A549 (cell line): Measurements from ENCODE around the gene SCYGR3. TPM values are rescaled to one million over a fixed set of nuclear protein-coding genes. Genes with fewer than 3 reads are reported as not detected.

Source experiments
- ATAC-seq, 2 experiments: fragments of 200-7000 bp in 1 of 2; fragments of >200 bp in 1 of 2; cut with Nextera tagmentation in 1 of 2; cut with Tn5 transposase in 1 of 2; 3 replicates each; pipeline versions ENCODE4 v1.8.0 to v1.9.1; 2018 to 2020; ENCODE audit warnings: mild to moderate bottlenecking in 1 of 2, moderate library complexity in 1 of 2
- CTCF ChIA-PET: fragments of 300-600 bp; sonication (Branson Sonifier 250); formaldehyde crosslinking; extraction: SDS; loops from one replicate; lab custom pipeline; 2021; ENCODE audit warnings: antibody characterized with exemption, inconsistent platforms; lab: Yijun Ruan, JAX
- POLR2A ChIA-PET: fragments of 350-600 bp; formaldehyde crosslinking; extraction: SDS; loops from one replicate; lab custom pipeline; 2021; ENCODE audit warnings: antibody characterized with exemption, inconsistent platforms; lab: Yijun Ruan, JAX
- DNase-seq, 2 experiments: peaks; one replicate each; pipeline versions ENCODE4 v3.0.0 to v3.0.0-alpha.2; 2011 to 2016; ENCODE audit warnings: low read depth in 1 of 2, low spot score in 1 of 2
- FAIRE-seq: peaks from 2 replicates; lab custom pipeline; 2011; peaks lifted over from hg19 to GRCh38; lab: Jason Lieb, UNC
- H3K27ac ChIP-seq, 2 experiments: fragments of >200 bp; sonication (Bioruptor Twin); formaldehyde crosslinking; 3 replicates each; pipeline ENCODE4 v1.5.1; 2016 to 2017
- H3K4me1 ChIP-seq: fragments of >200 bp; sonication (Bioruptor Twin); formaldehyde crosslinking; 3 replicates; pipeline ENCODE4 v1.6.1; 2016
- H3K4me2 ChIP-seq: fragments of >200 bp; sonication (Bioruptor Twin); formaldehyde crosslinking; 3 replicates; pipeline ENCODE4 v1.6.1; 2016
- H3K4me3 ChIP-seq: fragments of >200 bp; sonication (Bioruptor Twin); formaldehyde crosslinking; 3 replicates; pipeline ENCODE4 v1.5.1; 2016
- H3K9me3 ChIP-seq: fragments of >200 bp; sonication (Bioruptor Twin); formaldehyde crosslinking; 3 replicates; pipeline ENCODE4 v1.6.1; 2016
- BHLHE40 ChIP-seq: IDR thresholded peaks from 2 replicates; pipeline ENCODE4 v1.6.1; 2012; ENCODE audit warnings: low read depth, low read length, inconsistent platforms
- CBX8 ChIP-seq: fragments of 200-600 bp; sonication (generic); IDR thresholded peaks from 2 replicates; pipeline ENCODE4 v1.6.1; 2016
- CEBPB ChIP-seq, 2 experiments: fragments of >200 bp in 1 of 2; sonication (Bioruptor Twin) in 1 of 2; formaldehyde crosslinking in 1 of 2; IDR thresholded peaks; 2 replicates each; pipeline ENCODE4 v1.6.1; 2012 to 2016
- EHF ChIP-seq: fragments of 250-450 bp; sonication (Bioruptor Pico); IDR thresholded peaks from 2 replicates; pipeline ENCODE4 v1.5.0; 2020; ENCODE audit warnings: mild to moderate bottlenecking
- ESRRA ChIP-seq: fragments of 150-350 bp; IDR thresholded peaks from 2 replicates; pipeline ENCODE4 v1.6.1; 2014; ENCODE audit warnings: mild to moderate bottlenecking, low read length, borderline replicate concordance
- FOSB ChIP-seq: fragments of 250-450 bp; sonication (Bioruptor Pico); IDR thresholded peaks from 2 replicates; pipeline ENCODE4 v1.5.0; 2020; ENCODE audit warnings: mild to moderate bottlenecking, moderate library complexity
- GATA3 ChIP-seq: IDR thresholded peaks from 2 replicates; pipeline ENCODE4 v1.6.1; 2012; ENCODE audit warnings: borderline replicate concordance
- HEYL ChIP-seq: fragments of 250-450 bp; sonication (Bioruptor Pico); IDR thresholded peaks from 2 replicates; pipeline ENCODE4 v1.8.0; 2021; ENCODE audit warnings: mild to moderate bottlenecking, moderate library complexity
- HOXA7 ChIP-seq: fragments of 250-450 bp; sonication (Bioruptor Pico); IDR thresholded peaks from 2 replicates; pipeline ENCODE4 v1.5.0; 2020; ENCODE audit warnings: mild to moderate bottlenecking, moderate library complexity
- JUN ChIP-seq, 2 experiments: fragments of >200 bp; sonication (Bioruptor Twin); formaldehyde crosslinking; IDR thresholded peaks; 2 replicates in 1 of 2; 3 replicates in 1 of 2; pipeline ENCODE4 v1.6.1; 2016 to 2017
- KDM5A ChIP-seq: fragments of 200-600 bp; sonication (generic); IDR thresholded peaks from 2 replicates; pipeline ENCODE4 v1.6.1; 2016; ENCODE audit warnings: antibody characterized with exemption, mild to moderate bottlenecking
- MYC ChIP-seq: IDR thresholded peaks from 2 replicates; pipeline ENCODE4 v1.6.1; 2012; ENCODE audit warnings: mild to moderate bottlenecking, inconsistent platforms, low read length, improper control_type of control experiment, borderline replicate concordance
- NR3C1 ChIP-seq: fragments of >200 bp; sonication (Bioruptor Twin); formaldehyde crosslinking; IDR thresholded peaks from 3 replicates; pipeline ENCODE4 v1.6.1; 2017
- PHF8 ChIP-seq: fragments of 200-600 bp; sonication (generic); IDR thresholded peaks from 2 replicates; pipeline ENCODE4 v1.6.1; 2016; ENCODE audit warnings: low read depth, mild to moderate bottlenecking, antibody characterized with exemption, moderate library complexity, borderline replicate concordance
- POLR2A ChIP-seq: IDR thresholded peaks from 2 replicates; pipeline ENCODE4 v1.6.1; 2012; ENCODE audit warnings: mild to moderate bottlenecking, low read length
- RNF2 ChIP-seq: fragments of 200-600 bp; sonication (generic); IDR thresholded peaks from 2 replicates; pipeline ENCODE4 v1.6.1; 2016; ENCODE audit warnings: low read depth, mild to moderate bottlenecking, antibody characterized with exemption, moderate library complexity, borderline replicate concordance
- TP53 ChIP-seq: fragments of 250-450 bp; sonication (Bioruptor Pico); IDR thresholded peaks from 2 replicates; pipeline ENCODE4 v1.5.0; 2021; ENCODE audit warnings: mild to moderate bottlenecking, moderate library complexity
- ZNF302 ChIP-seq: fragments of 250-450 bp; sonication (Bioruptor Pico); IDR thresholded peaks from 2 replicates; pipeline ENCODE4 v1.9.0; 2021; ENCODE audit warnings: inconsistent platforms, mild to moderate bottlenecking, moderate library complexity
- WGBS: methylation state at CpG from one replicate; pipeline ENCODE4 v1.1.6; 2017; ENCODE audit errors: missing lambda C conversion rate; 5-methylcytosine and 5-hydroxymethylcytosine counted together
- polyA plus RNA-seq, 4 experiments: library from polyadenylated mRNA; depleted of rRNA in 3 of 4; stranded (reverse); fragments of >200 nt; fragmentation: RNase III in 1 of 4; extraction: RNeasy Plus Mini Kit Qiagen cat#74134 plus additional on column Dnase treatment in 1 of 4; gene quantifications; 2 replicates in 3 of 4; 3 replicates in 1 of 4; pipeline ENCODE4 v1.2.3, GENCODE V29; 2011 to 2017
- TF ChIP-seq, protein P1 (sequence below): IDR thresholded peaks from 2 replicates; pipeline ENCODE4 v1.6.1; 2012; ENCODE audit warnings: low read depth, borderline replicate concordance
- TF ChIP-seq, protein P2 (sequence below): fragments of 200-600 bp; sonication (generic); IDR thresholded peaks from 2 replicates; pipeline ENCODE4 v1.6.1; 2016; ENCODE audit warnings: antibody characterized with exemption, mild to moderate bottlenecking, moderate library complexity
- TF ChIP-seq, protein P3 (sequence below): fragments of 150-350 bp; IDR thresholded peaks from 2 replicates; pipeline ENCODE4 v1.6.1; 2014; ENCODE audit warnings: low read depth, mild to moderate bottlenecking, low read length
- TF ChIP-seq, protein P4 (sequence below): IDR thresholded peaks from 2 replicates; pipeline ENCODE4 v1.6.1; 2012
- TF ChIP-seq, protein P5 (sequence below): fragments of 250-450 bp; sonication (Bioruptor Pico); IDR thresholded peaks from 2 replicates; pipeline ENCODE4 v1.5.0; 2020; ENCODE audit warnings: low read depth, mild to moderate bottlenecking, moderate library complexity
- TF ChIP-seq, protein P6 (sequence below): fragments of >200 bp; sonication (Bioruptor Twin); formaldehyde crosslinking; IDR thresholded peaks from 3 replicates; pipeline ENCODE4 v1.6.1; 2016
- TF ChIP-seq, protein P7 (sequence below): fragments of 450-650 bp; IDR thresholded peaks from 2 replicates; pipeline ENCODE4 v1.6.1; 2014; ENCODE audit warnings: antibody characterized with exemption

Gene SCYGR3
- polyA plus RNA-seq, 2 of the 4 experiments (the other 2 are of a cell fraction): not detected

DNA sequence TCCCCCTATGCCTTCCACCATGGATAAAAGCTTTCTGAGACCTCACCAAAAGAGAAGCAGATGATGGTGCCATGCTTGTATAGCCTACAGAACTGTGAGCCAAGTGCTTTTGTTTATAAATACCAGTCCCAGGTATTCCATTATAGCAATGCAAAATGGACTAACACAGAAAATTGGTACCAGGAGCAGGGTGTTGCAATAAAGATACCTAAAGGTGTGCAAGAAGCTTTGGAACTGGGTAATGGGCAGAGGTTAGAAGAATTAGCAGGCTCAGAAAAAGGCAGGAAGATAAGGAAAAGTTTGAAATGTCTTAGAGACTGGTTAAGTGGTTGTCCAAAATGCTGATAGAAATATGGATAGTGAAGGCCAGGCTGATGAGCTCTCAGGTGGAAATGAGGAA is 32.3 kb downstream of the SCYGR3 start:
- ChIA-PET CTCF (interaction anchor here (0.7 to 1.6 kb wide), 3 partner anchors 11 to 184 kb away, joined by 3 to 7 read pairs (median 4); no protein-coding TSS in a partner anchor), POLR2A (no interaction called here)
- TF ChIP-seq, protein P1, sequence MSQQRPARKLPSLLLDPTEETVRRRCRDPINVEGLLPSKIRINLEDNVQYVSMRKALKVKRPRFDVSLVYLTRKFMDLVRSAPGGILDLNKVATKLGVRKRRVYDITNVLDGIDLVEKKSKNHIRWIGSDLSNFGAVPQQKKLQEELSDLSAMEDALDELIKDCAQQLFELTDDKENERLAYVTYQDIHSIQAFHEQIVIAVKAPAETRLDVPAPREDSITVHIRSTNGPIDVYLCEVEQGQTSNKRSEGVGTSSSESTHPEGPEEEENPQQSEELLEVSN: no peak
- TF ChIP-seq HOXA7 (CRISPR knock-in tag): no peak
- TF ChIP-seq JUN (IDR thresholded peaks at IDR 0.05): no peak
- TF ChIP-seq, protein P2, sequence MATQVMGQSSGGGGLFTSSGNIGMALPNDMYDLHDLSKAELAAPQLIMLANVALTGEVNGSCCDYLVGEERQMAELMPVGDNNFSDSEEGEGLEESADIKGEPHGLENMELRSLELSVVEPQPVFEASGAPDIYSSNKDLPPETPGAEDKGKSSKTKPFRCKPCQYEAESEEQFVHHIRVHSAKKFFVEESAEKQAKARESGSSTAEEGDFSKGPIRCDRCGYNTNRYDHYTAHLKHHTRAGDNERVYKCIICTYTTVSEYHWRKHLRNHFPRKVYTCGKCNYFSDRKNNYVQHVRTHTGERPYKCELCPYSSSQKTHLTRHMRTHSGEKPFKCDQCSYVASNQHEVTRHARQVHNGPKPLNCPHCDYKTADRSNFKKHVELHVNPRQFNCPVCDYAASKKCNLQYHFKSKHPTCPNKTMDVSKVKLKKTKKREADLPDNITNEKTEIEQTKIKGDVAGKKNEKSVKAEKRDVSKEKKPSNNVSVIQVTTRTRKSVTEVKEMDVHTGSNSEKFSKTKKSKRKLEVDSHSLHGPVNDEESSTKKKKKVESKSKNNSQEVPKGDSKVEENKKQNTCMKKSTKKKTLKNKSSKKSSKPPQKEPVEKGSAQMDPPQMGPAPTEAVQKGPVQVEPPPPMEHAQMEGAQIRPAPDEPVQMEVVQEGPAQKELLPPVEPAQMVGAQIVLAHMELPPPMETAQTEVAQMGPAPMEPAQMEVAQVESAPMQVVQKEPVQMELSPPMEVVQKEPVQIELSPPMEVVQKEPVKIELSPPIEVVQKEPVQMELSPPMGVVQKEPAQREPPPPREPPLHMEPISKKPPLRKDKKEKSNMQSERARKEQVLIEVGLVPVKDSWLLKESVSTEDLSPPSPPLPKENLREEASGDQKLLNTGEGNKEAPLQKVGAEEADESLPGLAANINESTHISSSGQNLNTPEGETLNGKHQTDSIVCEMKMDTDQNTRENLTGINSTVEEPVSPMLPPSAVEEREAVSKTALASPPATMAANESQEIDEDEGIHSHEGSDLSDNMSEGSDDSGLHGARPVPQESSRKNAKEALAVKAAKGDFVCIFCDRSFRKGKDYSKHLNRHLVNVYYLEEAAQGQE: no peak
- no peak for TF ChIP-seq CEBPB (IDR thresholded peaks at IDR 0.05)
- TF ChIP-seq POLR2A: no peak
- no peak for TF ChIP-seq FOSB
- TF ChIP-seq RNF2: no peak
- TF ChIP-seq, protein P3, sequence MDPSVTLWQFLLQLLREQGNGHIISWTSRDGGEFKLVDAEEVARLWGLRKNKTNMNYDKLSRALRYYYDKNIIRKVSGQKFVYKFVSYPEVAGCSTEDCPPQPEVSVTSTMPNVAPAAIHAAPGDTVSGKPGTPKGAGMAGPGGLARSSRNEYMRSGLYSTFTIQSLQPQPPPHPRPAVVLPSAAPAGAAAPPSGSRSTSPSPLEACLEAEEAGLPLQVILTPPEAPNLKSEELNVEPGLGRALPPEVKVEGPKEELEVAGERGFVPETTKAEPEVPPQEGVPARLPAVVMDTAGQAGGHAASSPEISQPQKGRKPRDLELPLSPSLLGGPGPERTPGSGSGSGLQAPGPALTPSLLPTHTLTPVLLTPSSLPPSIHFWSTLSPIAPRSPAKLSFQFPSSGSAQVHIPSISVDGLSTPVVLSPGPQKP: no peak
- TF ChIP-seq BHLHE40: no peak
- TF ChIP-seq NR3C1: no peak
- TF ChIP-seq PHF8: no peak
- no peak for TF ChIP-seq TP53
- TF ChIP-seq, protein P4, sequence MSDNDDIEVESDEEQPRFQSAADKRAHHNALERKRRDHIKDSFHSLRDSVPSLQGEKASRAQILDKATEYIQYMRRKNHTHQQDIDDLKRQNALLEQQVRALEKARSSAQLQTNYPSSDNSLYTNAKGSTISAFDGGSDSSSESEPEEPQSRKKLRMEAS: no peak
- no peak for TF ChIP-seq ZNF302 (CRISPR knock-in tag)
- no peak for TF ChIP-seq ESRRA
- H3K4me1 ChIP-seq: peaks cover 10% of the 10 kb centered on the region
- DNase-seq (no peak), ATAC-seq (no peak), FAIRE-seq (no peak)
- no peak overlapping the region for H3K27ac ChIP-seq
- H3K4me3 ChIP-seq: no peak overlapping the region
- no peak overlapping the region for H3K4me2 ChIP-seq
- H3K9me3 ChIP-seq: peaks cover 15% of the 10 kb centered on the region

DNA sequence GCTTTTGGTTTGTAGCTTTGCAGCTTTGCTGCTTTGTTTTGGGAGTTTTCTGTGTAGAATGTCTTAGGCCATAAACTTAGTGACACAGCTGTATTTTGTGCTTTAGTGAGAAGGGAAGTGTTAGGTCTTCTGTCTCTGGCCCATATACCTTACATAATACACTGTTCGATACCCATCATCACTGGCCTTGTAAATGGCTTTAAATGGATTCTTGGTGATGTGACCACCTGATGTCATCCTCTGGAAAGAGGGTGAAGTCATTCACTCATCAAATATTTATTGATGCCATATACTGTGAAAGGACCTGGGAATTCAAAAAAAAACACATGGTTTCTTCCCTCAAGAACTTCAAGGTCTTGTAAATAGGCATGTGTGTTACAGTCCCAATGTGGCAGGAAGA is 34.8 kb downstream of the SCYGR3 start:
- DNase-seq (no peak), FAIRE-seq (no peak), ATAC-seq (no peak)
- CTCF ChIA-PET: interaction anchor here (0.9 kb wide), 1 partner anchor 13 kb away, joined by 4 read pairs; no protein-coding TSS in a partner anchor
- peaks cover 15% of the 10 kb centered on the region for H3K9me3 ChIP-seq
- 76% methylated on average over 1 of the region's 1 CpG for WGBS
- no peak overlapping the region for H3K4me2 ChIP-seq
- H3K27ac ChIP-seq: no peak overlapping the region
- TF ChIP-seq HEYL (CRISPR knock-in tag) (no peak), GATA3 (no peak)
- POLR2A ChIA-PET: no interaction called here
- peaks cover 14% of the 10 kb centered on the region for H3K4me1 ChIP-seq
- H3K4me3 ChIP-seq: no peak overlapping the region

DNA sequence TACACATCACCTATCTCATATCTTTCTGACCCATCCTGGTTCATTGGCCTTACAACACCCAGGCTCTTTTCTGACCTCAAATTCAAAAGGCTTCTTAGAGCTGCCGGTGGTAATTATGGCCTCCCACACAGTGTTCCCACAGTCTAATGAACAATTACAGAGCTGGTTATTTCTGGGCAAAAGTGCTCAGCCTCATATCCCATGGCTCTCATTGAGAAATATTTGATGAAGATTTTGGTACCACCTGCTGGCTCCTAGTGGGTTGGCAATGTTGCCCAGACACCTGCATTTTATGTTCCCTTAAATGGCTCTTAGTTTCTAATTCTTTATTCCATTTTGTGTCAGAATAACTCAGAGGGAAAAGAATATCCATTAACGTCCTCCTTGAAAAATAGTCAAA is 36.0 kb downstream of the SCYGR3 start:
- ChIA-PET POLR2A (no interaction called here), CTCF (interaction anchor here (0.7 to 1.3 kb wide), 4 partner anchors 11 to 228 kb away, joined by 3 to 4 read pairs (median 3); no protein-coding TSS in a partner anchor)
- FAIRE-seq (no peak), ATAC-seq (no peak; a peak in 1 of 6 replicates), DNase-seq (no peak)
- no peak overlapping the region for H3K4me3 ChIP-seq
- peaks cover 15% of the 10 kb centered on the region for H3K9me3 ChIP-seq
- H3K27ac ChIP-seq: no peak overlapping the region
- 76% methylated on average over 2 of the region's 2 CpGs for WGBS
- peaks cover 14% of the 10 kb centered on the region for H3K4me1 ChIP-seq
- H3K4me2 ChIP-seq: no peak overlapping the region
- TF ChIP-seq, protein P5, sequence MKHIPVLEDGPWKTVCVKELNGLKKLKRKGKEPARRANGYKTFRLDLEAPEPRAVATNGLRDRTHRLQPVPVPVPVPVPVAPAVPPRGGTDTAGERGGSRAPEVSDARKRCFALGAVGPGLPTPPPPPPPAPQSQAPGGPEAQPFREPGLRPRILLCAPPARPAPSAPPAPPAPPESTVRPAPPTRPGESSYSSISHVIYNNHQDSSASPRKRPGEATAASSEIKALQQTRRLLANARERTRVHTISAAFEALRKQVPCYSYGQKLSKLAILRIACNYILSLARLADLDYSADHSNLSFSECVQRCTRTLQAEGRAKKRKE (CRISPR knock-in tag): no peak
- no peak for TF ChIP-seq CBX8
- no peak for TF ChIP-seq MYC
- TF ChIP-seq CEBPB (IDR thresholded peaks at IDR 0.05): no peak
- TF ChIP-seq, protein P6, sequence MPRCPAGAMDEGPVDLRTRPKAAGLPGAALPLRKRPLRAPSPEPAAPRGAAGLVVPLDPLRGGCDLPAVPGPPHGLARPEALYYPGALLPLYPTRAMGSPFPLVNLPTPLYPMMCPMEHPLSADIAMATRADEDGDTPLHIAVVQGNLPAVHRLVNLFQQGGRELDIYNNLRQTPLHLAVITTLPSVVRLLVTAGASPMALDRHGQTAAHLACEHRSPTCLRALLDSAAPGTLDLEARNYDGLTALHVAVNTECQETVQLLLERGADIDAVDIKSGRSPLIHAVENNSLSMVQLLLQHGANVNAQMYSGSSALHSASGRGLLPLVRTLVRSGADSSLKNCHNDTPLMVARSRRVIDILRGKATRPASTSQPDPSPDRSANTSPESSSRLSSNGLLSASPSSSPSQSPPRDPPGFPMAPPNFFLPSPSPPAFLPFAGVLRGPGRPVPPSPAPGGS: no peak
- no peak for TF ChIP-seq KDM5A
- TF ChIP-seq EHF (CRISPR knock-in tag): no peak
- TF ChIP-seq, protein P7, sequence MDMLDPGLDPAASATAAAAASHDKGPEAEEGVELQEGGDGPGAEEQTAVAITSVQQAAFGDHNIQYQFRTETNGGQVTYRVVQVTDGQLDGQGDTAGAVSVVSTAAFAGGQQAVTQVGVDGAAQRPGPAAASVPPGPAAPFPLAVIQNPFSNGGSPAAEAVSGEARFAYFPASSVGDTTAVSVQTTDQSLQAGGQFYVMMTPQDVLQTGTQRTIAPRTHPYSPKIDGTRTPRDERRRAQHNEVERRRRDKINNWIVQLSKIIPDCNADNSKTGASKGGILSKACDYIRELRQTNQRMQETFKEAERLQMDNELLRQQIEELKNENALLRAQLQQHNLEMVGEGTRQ: no peak
